Stimulated activated CD4-positive, alpha-beta T cell treated with anti-CD3 and anti-CD28 coated beads, Interleukin-2, amount 100 ng/mL, for 24 hours (primary cell): ENCODE results near the gene ZMYM2.

Experiments
- DNase-seq, 2 donors: peaks; one replicate each; pipeline ENCODE4 v3.0.0-alpha.2; 2020

The ZMYM2 gene

DNA sequence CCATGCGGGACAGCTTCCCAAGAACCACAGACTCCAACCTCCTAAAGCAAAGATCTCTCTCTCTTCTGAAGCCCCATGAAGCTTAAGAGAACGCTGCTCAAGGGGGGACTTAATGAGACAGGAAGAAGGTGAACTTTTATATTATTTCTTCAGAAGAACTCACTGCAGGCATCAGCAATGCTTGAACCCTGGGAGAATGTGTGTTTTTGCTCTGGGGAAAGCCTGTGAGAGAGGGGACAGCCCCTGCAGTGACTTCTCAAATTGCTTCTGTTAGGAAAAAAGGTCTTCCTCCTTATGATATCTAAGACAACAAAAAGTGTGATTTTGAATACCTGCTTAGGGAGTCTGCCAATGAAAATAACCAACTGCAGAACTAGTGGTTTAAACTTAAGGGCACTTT lies 179.3 kb downstream of the ZMYM2 start:
- no peak for DNase-seq

DNA sequence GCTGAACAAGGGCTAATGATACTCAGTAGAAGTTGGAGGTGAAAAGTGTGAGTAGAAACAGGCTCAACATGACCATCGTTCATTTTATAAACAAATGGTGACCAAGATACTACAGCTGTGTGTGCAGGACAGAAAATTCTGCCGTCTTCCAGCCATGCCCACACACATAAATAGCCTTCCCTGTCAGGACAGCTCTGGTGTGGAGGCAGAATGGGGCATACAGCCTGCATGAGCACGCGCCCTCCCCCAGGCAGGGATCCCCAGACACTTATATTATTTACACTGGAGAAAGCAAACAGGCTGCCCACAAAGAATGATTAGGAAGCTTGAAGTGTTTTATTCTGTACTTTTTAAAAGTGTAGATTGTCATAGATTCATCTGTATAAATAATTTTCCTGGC lies 182.0 kb downstream of the ZMYM2 start:
- DNase-seq: peak in 1 of 2 donors; percentile 8
